ENCODE results near the gene APOL4.

- TF ChIP-seq CTCF (IDR thresholded peaks at IDR 0.05) = no peak
- TF ChIP-seq EZH2 (IDR thresholded peaks at IDR 0.05) = no peak
- TF ChIP-seq EZH2phosphoT487 (IDR thresholded peaks at IDR 0.05) = no peak
Measured at GRCh38 chr22:36197065-36197440, 4.6 kb downstream of the APOL4 start.

Measured in neural progenitor cell (in vitro differentiated cells).